ENCODE measurements around the gene FAM187B.
"Not testable (repeated sequence)": the region's sequence is repeated elsewhere in the genome, so short reads cannot be mapped to it uniquely, and the experiment has no call there.

Gene FAM187B

GRCh38 chr19:35213663-35214632 is 14.6 kb downstream of the FAM187B start:
- DNase-seq (ENCODE audit: low spot score) = peak; percentile 32

GRCh38 chr19:35212241-35212640 is 16.3 kb downstream of the FAM187B start:
- no peak for DNase-seq (ENCODE audit: low spot score)

GRCh38 chr19:35211545-35212230 is 16.9 kb downstream of the FAM187B start:
- no peak for DNase-seq (ENCODE audit: low spot score)

GRCh38 chr19:35209646-35210045 is 18.9 kb downstream of the FAM187B start:
- no peak for DNase-seq (ENCODE audit: low spot score)

GRCh38 chr19:35208121-35208520 is 20.4 kb downstream of the FAM187B start:
- no peak for DNase-seq (ENCODE audit: low spot score)

GRCh38 chr19:35207391-35207871 is 21.1 kb downstream of the FAM187B start:
- no peak for DNase-seq (ENCODE audit: low spot score)

- no peak for DNase-seq (ENCODE audit: low spot score)
Observed at GRCh38 chr19:35206855-35207254, 21.7 kb downstream of the FAM187B start.

- DNase-seq (ENCODE audit: low spot score) = peak; percentile 44
Observed at GRCh38 chr19:35206379-35206778, 22.2 kb downstream of the FAM187B start.

GRCh38 chr19:35205733-35206323 is 22.7 kb downstream of the FAM187B start:
- DNase-seq (ENCODE audit: low spot score) = no peak

- DNase-seq (ENCODE audit: low spot score) = peak; percentile 69
Observed at GRCh38 chr19:35204799-35205732, 23.5 kb downstream of the FAM187B start.

- no peak for DNase-seq (ENCODE audit: low spot score)
Observed at GRCh38 chr19:35202722-35203688, 25.5 kb downstream of the FAM187B start.

- DNase-seq (ENCODE audit: low spot score) = no peak
Observed at GRCh38 chr19:35199481-35199880, 29.1 kb downstream of the FAM187B start.

GRCh38 chr19:35196861-35197260 is 31.7 kb downstream of the FAM187B start:
- not testable (repeated sequence) for DNase-seq (ENCODE audit: low spot score)

- DNase-seq (ENCODE audit: low spot score) = no peak
Observed at GRCh38 chr19:35195830-35196229, 32.7 kb downstream of the FAM187B start.

- no peak for DNase-seq (ENCODE audit: low spot score)
Observed at GRCh38 chr19:35194012-35194984, 34.2 kb downstream of the FAM187B start.

- no peak for DNase-seq (ENCODE audit: low spot score)
Observed at GRCh38 chr19:35184884-35185283, 43.7 kb downstream of the FAM187B start.

- DNase-seq (ENCODE audit: low spot score) = no peak
Observed at GRCh38 chr19:35184267-35184666, 44.3 kb downstream of the FAM187B start.

GRCh38 chr19:35181387-35181786 is 47.2 kb downstream of the FAM187B start:
- no peak for DNase-seq (ENCODE audit: low spot score)

GRCh38 chr19:35179830-35180229 is 48.7 kb downstream of the FAM187B start:
- no peak for DNase-seq (ENCODE audit: low spot score)

Measured in germinal center (tissue), 1 donor.